ENCODE results near the gene ATXN1. TPM values are rescaled to one million over a fixed set of nuclear protein-coding genes. Genes with fewer than 3 reads are reported as not detected.

ATXN1 gene
- total and polyA plus RNA-seq, 2 of the 13 experiments (the other 11 are each of a cell fraction or from before 2014, with no cell fraction given): 20.7 to 39.5 TPM

DNA sequence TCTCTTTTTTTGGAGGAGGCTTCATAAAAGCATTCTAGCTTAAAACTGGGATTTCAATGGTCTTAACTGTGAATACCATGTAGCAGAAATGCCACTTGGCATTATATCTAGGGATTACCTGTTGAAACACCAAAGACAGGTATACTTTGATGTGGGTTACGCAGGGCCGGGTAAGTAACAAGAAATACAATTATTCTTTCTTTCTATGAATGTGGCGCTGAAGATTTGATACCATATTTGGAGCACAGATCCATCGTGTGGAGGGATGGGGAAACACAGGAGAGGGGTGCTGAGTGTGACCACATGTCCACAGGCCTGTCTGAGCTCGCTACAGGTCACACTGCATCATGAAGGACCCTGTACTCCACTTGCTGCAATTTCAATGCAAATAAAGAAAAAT lies 265.1 kb downstream of the ATXN1 start:
- no peak for FAIRE-seq
- WGBS (ENCODE audit: low lambda C conversion rate): 91% methylated on average over 5 of the region's 5 CpGs

More for the DNA sequence above, 265.1 kb downstream of the ATXN1 start:
- BruUV-seq (replicated peaks): no TSS peak
- H4K20me1 ChIP-seq (ENCODE audit: insufficient read depth, low read length): no peaks in the 10 kb centered on the region
- H3K4me3 ChIP-seq (replicated peaks in 1 of 3; ENCODE audit: insufficient read depth in 1 of 3, low read depth in 2 of 3, low read length in 3 of 3): no peak overlapping the region
- H3K9me3 ChIP-seq (ENCODE audit: low read length): no peaks in the 10 kb centered on the region
- no peak for TF ChIP-seq KDM5A (IDR thresholded peaks at IDR 0.05; ENCODE audit: borderline replicate concordance, low read length)
- TF ChIP-seq MEF2D (CRISPR knock-in tag; IDR thresholded peaks at IDR 0.05): no peak
- no peak for TF ChIP-seq SIX4 (CRISPR knock-in tag; IDR thresholded peaks at IDR 0.05)
- TF ChIP-seq, protein P1, sequence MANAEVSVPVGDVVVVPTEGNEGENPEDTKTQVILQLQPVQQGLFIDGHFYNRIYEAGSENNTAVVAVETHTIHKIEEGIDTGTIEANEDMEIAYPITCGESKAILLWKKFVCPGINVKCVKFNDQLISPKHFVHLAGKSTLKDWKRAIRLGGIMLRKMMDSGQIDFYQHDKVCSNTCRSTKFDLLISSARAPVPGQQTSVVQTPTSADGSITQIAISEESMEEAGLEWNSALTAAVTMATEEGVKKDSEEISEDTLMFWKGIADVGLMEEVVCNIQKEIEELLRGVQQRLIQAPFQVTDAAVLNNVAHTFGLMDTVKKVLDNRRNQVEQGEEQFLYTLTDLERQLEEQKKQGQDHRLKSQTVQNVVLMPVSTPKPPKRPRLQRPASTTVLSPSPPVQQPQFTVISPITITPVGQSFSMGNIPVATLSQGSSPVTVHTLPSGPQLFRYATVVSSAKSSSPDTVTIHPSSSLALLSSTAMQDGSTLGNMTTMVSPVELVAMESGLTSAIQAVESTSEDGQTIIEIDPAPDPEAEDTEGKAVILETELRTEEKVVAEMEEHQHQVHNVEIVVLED (CRISPR knock-in tag; IDR thresholded peaks at IDR 0.05; ENCODE audit: borderline replicate concordance): no peak
- no peak for TF ChIP-seq SP140L (CRISPR knock-in tag; IDR thresholded peaks at IDR 0.05; ENCODE audit: borderline replicate concordance)
- no peak for TF ChIP-seq ZNF724P (CRISPR knock-in tag; IDR thresholded peaks at IDR 0.05; ENCODE audit: borderline replicate concordance)
- no peak for TF ChIP-seq ZNF691 (CRISPR knock-in tag; IDR thresholded peaks at IDR 0.05; ENCODE audit: borderline replicate concordance, low read depth)
- no peak for TF ChIP-seq SYNCRIP (IDR thresholded peaks at IDR 0.05; ENCODE audit: insufficient read depth, low read depth, low read length)
- TF ChIP-seq FOXK2 (IDR thresholded peaks at IDR 0.05): no peak
- no peak for TF ChIP-seq NFYC (CRISPR knock-in tag; IDR thresholded peaks at IDR 0.05)
- TF ChIP-seq RAD21 (CRISPR knock-in tag; IDR thresholded peaks at IDR 0.05): no peak
- no peak for TF ChIP-seq HMGXB4 (CRISPR knock-in tag; IDR thresholded peaks at IDR 0.05; ENCODE audit: borderline replicate concordance in 1 of 2, low read depth in 1 of 2)
- TF ChIP-seq CEBPZ (IDR thresholded peaks at IDR 0.05; ENCODE audit: low read length): no peak
- no peak; the same call in 1 of the 2 replicates for TF ChIP-seq SRF (IDR thresholded peaks at IDR 0.05; ENCODE audit: low read depth, low read length)
- TF ChIP-seq SOX6 (IDR thresholded peaks at IDR 0.05): no peak
- no peak for TF ChIP-seq SOX6 (CRISPR knock-in tag; IDR thresholded peaks at IDR 0.05)
- TF ChIP-seq RFX1 (IDR thresholded peaks at IDR 0.05): no peak
- no peak for TF ChIP-seq RBM39 (IDR thresholded peaks at IDR 0.05; ENCODE audit: low read depth, low read length, poor library complexity, severe bottlenecking)
- TF ChIP-seq CREB1 (IDR thresholded peaks at IDR 0.05): no peak
- TF ChIP-seq CREB1 (CRISPR knock-in tag; IDR thresholded peaks at IDR 0.05): no peak
- POLR2A ChIA-PET: no interaction called here
- no peak overlapping the region for H3K27ac ChIP-seq (ENCODE audit: extremely low read length, insufficient read depth, low read length)
- CTCF ChIA-PET (ENCODE audit: low intra/inter-chr PET ratio, low total read pairs): no interaction called here
- ATAC-seq (no peak), DNase-seq (ENCODE audit: low spot score) (no peak)
- H3K27me3 ChIP-seq (ENCODE audit: control insufficient read depth in 1 of 2, insufficient read depth in 2 of 2, low read length in 2 of 2): no peaks in the 10 kb centered on the region
- peaks cover 21% of the 10 kb centered on the region for H3K4me1 ChIP-seq (ENCODE audit: insufficient read depth, low read length)
- no peak overlapping the region for H2AFZ ChIP-seq (ENCODE audit: low read length)
- peaks cover 1 to 6% of the 10 kb centered on the region in 2 experiments; a peak in 1 of 5 replicates for H3K36me3 ChIP-seq (replicated peaks in 1 of 2; ENCODE audit: control insufficient read depth in 1 of 2, insufficient read depth in 2 of 2, low read length in 2 of 2)
- H3K79me2 ChIP-seq (ENCODE audit: insufficient read depth, low read length): no peaks in the 10 kb centered on the region
- H3K9ac ChIP-seq (ENCODE audit: insufficient read depth, low read depth, low read length): no peak overlapping the region
- intact Hi-C loops (cut with micrococcal nuclease; ENCODE audit: unreplicated experiment): loop anchor here (10.0 kb wide), 1 partner anchor 161 kb away; no protein-coding TSS in a partner anchor
- in situ Hi-C loops (cut with HindIII; ENCODE audit: extremely low pct_ligation_motif_present, low pct_unique_long_range_greater_than_20kb): no loop called here
- H3K4me2 ChIP-seq (ENCODE audit: low read depth, low read length): no peak overlapping the region
